Esophagus squamous epithelium (tissue), 5 donors: ENCODE measurements around the gene TMEM256. TPM values are rescaled to one million over a fixed set of nuclear protein-coding genes. Genes with fewer than 3 reads are reported as not detected.

Experiments used
- DNase-seq: peaks from one replicate; lab custom pipeline; 2025; lab: John Stamatoyannopoulos, UW
- H3K27ac ChIP-seq, 4 donors: fragments of 200-600 bp; sonication (generic); one replicate each; pipeline ENCODE4 v1.5.1; 2016 to 2019; ENCODE audit warnings: mild to moderate bottlenecking in 1 of 4
- H3K27me3 ChIP-seq, 4 donors: fragments of 200-600 bp; sonication (generic); 1 replicate in 3 of 4; 2 replicates in 1 of 4; pipeline versions ENCODE4 v1.5.1 to v1.6.0; 2017 to 2021; ENCODE audit warnings: antibody characterized with exemption in 1 of 4
- H3K36me3 ChIP-seq, 3 donors: fragments of 200-600 bp; sonication (generic); one replicate each; pipeline ENCODE4 v1.5.1; 2016 to 2019
- H3K4me1 ChIP-seq, 3 donors: fragments of 200-600 bp; sonication (generic); one replicate each; pipeline ENCODE4 v1.5.1; 2017 to 2019
- H3K4me3 ChIP-seq, 4 donors: fragments of 200-600 bp; sonication (generic); 1 replicate in 3 of 4; 2 replicates in 1 of 4; pipeline ENCODE4 v1.5.1; 2016 to 2019; ENCODE audit warnings: mild to moderate bottlenecking in 2 of 4, moderate library complexity in 1 of 4
- H3K9me3 ChIP-seq, 3 donors: fragments of 200-600 bp; sonication (generic); one replicate each; pipeline ENCODE4 v1.5.1; 2016 to 2019
- CTCF ChIP-seq, 6 experiments: fragments of 450-650 bp in 4 of 6; fragments of 200-600 bp in 2 of 6; sonication (generic) in 2 of 6; IDR thresholded peaks; one replicate each; pipeline ENCODE4 v1.5.1; 2016 to 2019; ENCODE audit warnings: antibody characterized with exemption in 6 of 6, mild to moderate bottlenecking in 4 of 6, moderate library complexity in 4 of 6
- POLR2A ChIP-seq, 4 donors: fragments of 450-650 bp; IDR thresholded peaks; one replicate each; pipeline ENCODE4 v1.6.1; 2017; ENCODE audit warnings: antibody characterized with exemption in 4 of 4, mild to moderate bottlenecking in 4 of 4, moderate library complexity in 3 of 4
- WGBS, 2 donors: methylation state at CpG; one replicate each; pipeline ENCODE4 v1.1.5; 2018; 5-methylcytosine and 5-hydroxymethylcytosine counted together
- intact Hi-C: fragments of 100-400 bp; cut with DNase I; formaldehyde crosslinking; loops from one replicate; pipeline ENCODE4 v1.15.0; 2022
- total RNA-seq, 4 donors: library from RNA; depleted of rRNA; stranded (reverse); fragments of >200 nt; gene quantifications; one replicate each; pipeline ENCODE4 v1.1.0, GENCODE V29; 2016
- donor health status: DM: yes; HTN: yes; CAD: no.

Gene TMEM256
- total RNA-seq, 4 donors from 2014 or later, result 27.9 to 88.0 (median 66.7) TPM

DNA sequence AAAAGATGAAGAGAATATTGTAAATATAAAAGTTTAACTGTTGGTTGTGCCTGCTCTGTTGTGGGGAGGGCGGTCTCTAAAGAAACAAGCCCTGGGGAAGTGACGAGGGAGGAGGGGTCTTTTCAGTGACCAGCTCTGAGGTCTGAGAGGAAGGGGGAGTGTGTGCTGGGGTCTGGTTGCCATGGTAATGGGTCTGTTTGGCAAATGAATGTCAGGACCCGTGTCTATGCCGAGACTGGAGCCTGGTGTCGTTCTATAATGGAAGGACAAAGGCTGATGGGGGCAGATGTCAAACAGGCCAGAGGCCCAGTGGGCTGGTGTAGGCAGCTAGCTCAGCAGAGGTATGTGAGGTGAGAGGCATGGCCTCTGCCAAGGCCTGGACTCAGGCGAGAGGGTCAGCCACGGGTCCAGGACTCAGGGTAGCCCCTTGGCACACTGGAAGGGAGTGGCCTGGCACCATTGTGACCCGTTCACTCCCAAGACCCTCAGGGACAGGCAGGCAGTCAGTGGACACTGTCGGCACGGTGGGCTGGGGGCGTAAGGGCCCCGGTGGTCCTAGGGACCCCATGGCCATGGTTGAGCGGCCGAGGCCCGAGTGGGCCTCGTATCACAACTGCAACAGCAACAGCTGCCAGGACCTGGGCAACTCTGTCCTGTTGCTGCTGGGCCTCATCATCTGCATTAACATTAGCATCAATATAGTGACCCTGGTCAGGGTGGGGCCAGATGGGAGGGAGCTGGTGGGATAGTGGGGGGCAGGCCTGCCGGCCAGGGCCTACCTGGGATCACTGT, 16.1 kb upstream of the TMEM256 start, which contains the start of gene SPEM1:
TSS of gene SPEM1 (plus strand) at position 506 of the 792 bp plus-strand sequence. CDS start at position 567, 61 bp downstream.
- Histone ChIP-seq H3K9me3 (no peaks in the 10 kb centered on the region), H3K36me3 (peaks cover 0 to 22% (median 0%) of the 10 kb centered on the region in 3 donors), H3K4me3 (no peak within 1 kb of the TSS), H3K4me1 (no peaks in the 10 kb centered on the region), H3K27me3 (no peaks in the 10 kb centered on the region), H3K27ac (no peak within 1 kb of the TSS)
- 57% methylated on average over 7 to 11 of the region's 17 CpGs for WGBS, 2 donors
- TF ChIP-seq POLR2A (IDR thresholded peaks at IDR 0.05) (no peak), CTCF (IDR thresholded peaks at IDR 0.05) (no peak)
- intact Hi-C loops, result no loop called here
- DNase-seq, result no peak

DNA sequence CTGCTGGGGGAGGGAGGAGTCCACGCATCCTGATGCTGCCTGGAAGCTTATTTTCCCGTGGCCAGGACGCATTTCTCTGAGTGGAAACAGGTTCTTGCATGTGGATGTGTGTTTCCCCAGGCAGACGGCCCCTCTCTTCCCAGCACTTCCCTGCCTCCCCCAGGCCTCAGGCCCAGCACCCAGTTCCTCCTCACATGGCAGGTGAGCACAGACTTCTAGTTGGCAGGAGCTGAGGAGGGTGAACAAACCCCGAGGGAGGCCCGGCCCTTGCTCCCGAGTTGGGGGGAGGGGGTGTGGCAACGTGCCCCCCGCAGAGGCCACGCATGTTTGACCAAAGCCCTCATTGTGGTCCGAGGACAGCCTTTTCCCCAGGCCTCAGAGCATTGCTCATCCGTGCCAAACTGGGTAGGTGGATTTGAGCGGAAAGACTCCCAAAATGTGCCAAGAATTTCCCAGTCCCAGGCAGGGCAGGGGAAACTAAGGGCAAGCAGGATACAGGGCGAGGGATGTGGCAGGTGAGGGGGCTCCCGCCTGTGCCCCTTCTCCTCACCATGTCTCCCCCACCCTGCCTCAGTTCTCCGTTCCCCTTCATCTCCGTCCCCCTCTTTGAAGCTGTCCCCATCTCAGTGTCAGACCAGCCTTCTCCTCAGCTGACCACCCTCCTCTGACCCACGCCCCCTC, 14.7 kb upstream of the TMEM256 start:
- Histone ChIP-seq H3K4me3 (no peak overlapping the region), H3K4me1 (no peaks in the 10 kb centered on the region), H3K36me3 (peaks cover 0 to 22% (median 0%) of the 10 kb centered on the region in 3 donors), H3K27me3 (no peaks in the 10 kb centered on the region), H3K9me3 (no peaks in the 10 kb centered on the region), H3K27ac (no peak overlapping the region)
- 80% methylated on average over 2 to 10 of the region's 18 CpGs for WGBS, 2 donors
- TF ChIP-seq POLR2A (IDR thresholded peaks at IDR 0.05), result no peak
- no peak for TF ChIP-seq CTCF (IDR thresholded peaks at IDR 0.05)
- intact Hi-C loops, result no loop called here
- DNase-seq, result no peak

DNA sequence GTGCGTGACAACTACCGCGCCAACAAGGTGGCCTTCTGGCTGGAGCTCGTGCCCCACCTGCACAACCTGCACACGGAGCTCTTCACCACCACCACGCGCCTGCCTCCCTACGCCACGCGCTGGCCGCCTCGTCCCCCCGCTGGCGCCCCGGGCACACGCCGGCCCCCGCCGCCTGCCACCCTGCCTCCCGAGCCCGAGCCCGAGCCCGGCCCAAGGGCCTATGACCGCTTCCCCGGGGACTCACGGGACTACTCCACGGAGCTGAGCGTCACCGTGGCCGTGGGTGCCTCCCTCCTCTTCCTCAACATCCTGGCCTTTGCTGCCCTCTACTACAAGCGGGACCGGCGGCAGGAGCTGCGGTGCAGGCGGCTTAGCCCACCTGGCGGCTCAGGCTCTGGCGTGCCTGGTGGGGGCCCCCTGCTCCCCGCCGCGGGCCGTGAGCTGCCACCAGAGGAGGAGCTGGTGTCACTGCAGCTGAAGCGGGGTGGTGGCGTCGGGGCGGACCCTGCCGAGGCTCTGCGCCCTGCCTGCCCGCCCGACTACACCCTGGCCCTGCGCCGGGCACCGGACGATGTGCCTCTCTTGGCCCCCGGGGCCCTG, 13.3 kb upstream of the TMEM256 start:
- H3K4me3 ChIP-seq, result no peak overlapping the region
- TF ChIP-seq CTCF (IDR thresholded peaks at IDR 0.05) (no peak), POLR2A (IDR thresholded peaks at IDR 0.05) (no peak)
- peaks cover 0 to 22% (median 0%) of the 10 kb centered on the region in 3 donors for H3K36me3 ChIP-seq
- no peak overlapping the region for H3K27ac ChIP-seq
- no peak for DNase-seq
- H3K4me1 ChIP-seq, result no peaks in the 10 kb centered on the region
- intact Hi-C loops, result no loop called here
- no peaks in the 10 kb centered on the region for H3K27me3 ChIP-seq
- no peaks in the 10 kb centered on the region for H3K9me3 ChIP-seq
- WGBS, 2 donors, result 90 to 93% methylated on average over 5 to 16 of the region's 54 CpGs

GRCh38 chr17:7416323-7416722, 12.4 kb upstream of the TMEM256 start:
- DNase-seq, result no peak
- Histone ChIP-seq H3K27ac (no peak overlapping the region), H3K4me3 (no peak overlapping the region), H3K36me3 (peaks cover 0 to 22% (median 0%) of the 10 kb centered on the region in 3 donors), H3K9me3 (no peaks in the 10 kb centered on the region), H3K4me1 (no peaks in the 10 kb centered on the region), H3K27me3 (no peaks in the 10 kb centered on the region)
- WGBS, 2 donors, result 70 to 82% methylated on average over 5 to 6 of the region's 6 CpGs
- TF ChIP-seq CTCF (IDR thresholded peaks at IDR 0.05) (no peak), POLR2A (IDR thresholded peaks at IDR 0.05) (no peak)
- intact Hi-C loops, result no loop called here
